Medulla oblongata (tissue), 1 donor: ENCODE measurements around the gene VAT1L.

ENCODE experiments used
- DNase-seq: peaks from one replicate; pipeline ENCODE4 v3.0.0-alpha.2; 2015; ENCODE audit errors: extremely low spot score

VAT1L gene

DNA sequence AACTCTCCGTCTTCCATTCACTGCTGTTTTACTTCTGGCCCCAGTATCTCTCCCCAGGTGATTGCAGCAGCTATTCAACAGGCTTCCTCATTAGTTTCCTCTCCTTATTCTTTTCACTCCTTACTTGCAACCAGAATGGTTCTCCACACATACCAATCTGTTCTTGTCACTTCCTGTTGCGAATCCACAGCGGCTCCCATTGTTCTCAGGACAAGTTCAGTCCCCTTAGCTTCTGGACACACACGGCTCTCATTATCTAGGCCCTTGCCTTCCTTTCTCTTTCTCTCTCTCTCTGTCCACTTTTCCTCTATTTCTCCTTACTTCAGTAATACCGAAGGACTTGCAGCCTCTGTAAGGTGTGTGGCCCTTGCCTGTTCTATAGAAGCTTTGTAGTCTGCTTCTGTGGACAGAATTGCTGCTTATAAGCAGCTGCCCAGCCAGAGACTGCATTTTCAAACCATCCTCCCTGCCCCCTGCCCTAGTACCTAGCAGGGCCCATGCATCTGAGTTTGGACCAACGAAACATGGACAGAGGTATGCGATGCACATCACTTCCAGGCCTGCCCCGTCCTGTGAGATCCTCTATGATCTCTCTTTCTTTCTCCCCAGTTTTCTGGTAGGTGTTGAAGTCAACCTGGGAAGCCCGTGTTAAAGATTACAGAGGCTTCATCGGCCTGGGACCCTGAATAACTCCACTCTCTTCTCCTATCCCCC is 45.7 kb downstream of the VAT1L start:
- peak; percentile 60 for DNase-seq

DNA sequence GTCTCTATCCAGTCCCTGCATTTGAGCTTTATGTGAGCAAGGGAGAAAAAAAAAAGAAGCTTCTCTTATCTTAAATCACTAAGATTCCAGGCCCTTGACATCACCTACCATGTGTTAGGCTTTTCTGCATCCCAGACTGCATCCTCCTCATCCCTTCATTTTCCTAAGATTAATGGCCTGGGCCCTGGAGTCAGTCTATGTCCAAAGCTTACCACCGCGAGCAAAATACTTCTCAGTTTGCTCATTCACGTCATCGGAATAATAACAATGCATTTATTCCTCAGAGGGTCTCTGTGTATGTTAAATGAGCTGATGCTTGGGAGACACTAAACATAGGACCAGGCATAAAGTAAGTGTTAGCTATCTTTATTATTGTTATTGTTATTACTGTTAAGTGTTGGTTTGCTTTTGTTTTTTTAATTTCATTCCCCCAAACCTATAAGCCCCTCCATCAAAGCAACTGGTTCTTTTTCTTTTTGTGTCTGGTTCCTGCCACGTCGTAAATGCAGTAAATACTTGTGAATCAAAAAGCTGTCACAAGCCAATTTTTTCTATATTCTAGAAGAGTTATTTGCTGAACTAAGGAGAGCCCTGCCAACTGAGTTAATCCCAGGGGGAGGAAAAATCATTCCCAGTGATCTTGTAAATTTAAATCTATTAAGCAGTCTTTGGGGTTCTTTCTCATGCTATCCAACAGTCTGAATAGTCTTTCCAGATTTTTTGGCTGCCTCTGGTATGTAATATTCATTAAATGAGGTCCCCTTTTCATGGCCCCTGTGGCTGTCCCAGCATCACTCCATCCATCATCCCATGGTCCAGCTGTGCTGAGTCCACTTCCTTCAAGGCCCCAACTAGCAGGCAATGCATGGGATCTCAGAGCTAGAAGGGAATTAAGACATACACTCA is 46.5 kb downstream of the VAT1L start:
- no peak for DNase-seq

DNA sequence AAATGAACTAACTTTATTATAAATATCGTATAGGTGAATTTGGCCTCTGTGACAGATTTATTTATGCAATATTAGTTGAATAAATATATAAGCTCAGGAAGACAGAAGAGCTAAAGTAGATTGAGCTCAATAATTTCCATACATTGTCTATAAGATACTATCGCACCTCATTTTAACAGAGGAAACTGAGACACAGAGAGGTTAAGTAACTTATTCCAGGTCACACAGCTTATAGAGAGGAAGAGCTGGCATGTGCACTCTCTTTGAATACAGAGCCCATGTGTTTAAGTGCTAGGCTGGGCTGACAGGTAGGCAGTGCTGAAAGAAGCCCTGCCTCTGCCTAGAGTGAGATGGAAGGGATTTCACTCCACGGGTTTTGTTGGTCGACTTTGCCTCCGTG is 48.4 kb downstream of the VAT1L start:
- no peak for DNase-seq

GRCh38 chr16:77838597-77839255 is 50.4 kb downstream of the VAT1L start:
- DNase-seq = no peak

DNA sequence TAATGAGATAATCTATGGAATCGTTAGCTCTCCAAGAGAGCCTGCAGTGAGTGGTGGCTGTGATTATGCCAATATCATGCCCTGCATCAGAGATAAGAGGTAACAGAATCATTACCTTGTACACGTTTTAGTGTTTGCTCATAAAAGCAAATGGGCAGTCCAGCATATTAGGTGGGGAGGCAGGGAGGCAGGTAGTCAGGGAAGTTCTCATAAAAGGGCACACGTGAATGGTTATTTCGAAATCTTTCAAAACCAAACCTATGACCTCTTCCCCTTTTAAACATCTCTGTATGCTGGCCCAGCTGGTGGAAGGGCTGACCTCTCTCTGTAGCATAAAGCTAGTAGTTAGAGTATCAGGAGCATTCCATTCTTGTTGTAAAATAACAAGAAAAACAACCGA is 51.7 kb downstream of the VAT1L start:
- DNase-seq = no peak

GRCh38 chr16:77840673-77841501 is 52.5 kb downstream of the VAT1L start:
- DNase-seq = no peak

- DNase-seq = no peak
These were observed 53.1 kb downstream of the VAT1L start for GRCh38 chr16:77841502-77841763.

GRCh38 chr16:77842468-77842867 is 54.1 kb downstream of the VAT1L start:
- DNase-seq = no peak

DNA sequence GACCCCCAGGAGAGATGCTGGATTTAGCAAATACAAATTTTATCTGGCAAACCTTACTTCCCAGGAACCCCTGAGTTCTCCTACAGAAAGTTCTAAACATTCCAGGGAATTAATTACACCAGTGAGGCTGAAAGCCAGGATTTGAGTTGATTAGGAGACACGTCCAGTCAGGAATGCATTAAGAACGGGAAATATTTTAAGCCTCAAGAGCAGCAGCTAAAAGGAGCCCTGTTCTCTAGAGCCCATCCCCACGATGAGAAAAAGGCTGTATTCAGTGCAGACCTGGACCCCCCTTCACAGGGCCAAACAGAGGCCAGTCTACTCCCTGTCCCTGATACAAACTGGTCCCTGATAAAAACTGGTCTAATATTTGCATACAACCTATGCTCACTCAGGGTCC is 55.0 kb downstream of the VAT1L start:
- no peak for DNase-seq

DNA sequence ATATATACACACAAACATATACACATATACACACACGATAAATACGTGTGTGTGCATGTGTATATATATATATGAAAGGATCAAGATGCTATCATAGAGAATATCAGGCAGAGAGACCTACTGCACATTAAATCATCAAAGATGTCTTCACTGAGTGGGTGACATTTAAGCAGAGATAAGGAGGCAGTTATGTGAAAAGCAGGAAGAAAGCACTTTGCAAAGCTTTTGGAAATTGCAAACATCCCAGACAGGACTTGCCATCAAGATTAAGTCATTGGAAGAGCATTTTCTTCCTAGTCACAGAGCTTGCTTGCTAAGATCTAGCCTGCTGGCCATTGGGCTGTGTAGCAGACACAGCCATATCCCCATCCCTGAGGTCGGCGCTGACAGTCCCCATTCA is 56.4 kb downstream of the VAT1L start:
- DNase-seq = no peak

DNA sequence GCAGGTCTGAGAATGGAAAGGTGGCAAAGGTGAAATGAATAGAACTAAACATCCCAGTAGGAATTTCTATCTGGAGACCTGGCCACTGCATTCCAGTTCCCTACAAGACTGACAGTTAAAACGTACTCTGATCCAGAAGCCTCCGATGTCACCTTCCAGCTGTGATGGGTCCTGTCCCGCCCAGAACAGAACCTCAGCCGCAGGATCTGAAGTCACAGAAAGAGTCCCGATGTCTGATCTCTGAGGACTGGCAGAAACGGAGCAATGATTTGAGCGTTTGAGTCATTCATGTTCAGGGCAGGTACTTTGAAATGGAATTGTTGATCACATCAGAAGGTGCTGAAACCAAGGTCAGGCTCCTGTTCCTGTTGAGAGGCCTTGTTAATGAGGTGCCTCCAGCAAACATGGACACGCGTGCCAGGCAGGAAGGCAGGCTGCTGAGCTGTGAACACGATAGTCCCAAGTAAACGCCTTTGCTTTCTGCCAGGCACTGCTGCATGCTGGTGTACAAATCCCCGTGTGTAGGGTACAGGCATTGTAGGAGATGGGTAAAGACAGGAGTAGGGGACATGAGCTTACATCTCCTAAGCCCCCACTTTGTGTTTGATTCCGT is 61.4 kb downstream of the VAT1L start:
- no peak for DNase-seq

- no peak for DNase-seq
These were observed 62.4 kb downstream of the VAT1L start for GRCh38 chr16:77850636-77851333.

DNA sequence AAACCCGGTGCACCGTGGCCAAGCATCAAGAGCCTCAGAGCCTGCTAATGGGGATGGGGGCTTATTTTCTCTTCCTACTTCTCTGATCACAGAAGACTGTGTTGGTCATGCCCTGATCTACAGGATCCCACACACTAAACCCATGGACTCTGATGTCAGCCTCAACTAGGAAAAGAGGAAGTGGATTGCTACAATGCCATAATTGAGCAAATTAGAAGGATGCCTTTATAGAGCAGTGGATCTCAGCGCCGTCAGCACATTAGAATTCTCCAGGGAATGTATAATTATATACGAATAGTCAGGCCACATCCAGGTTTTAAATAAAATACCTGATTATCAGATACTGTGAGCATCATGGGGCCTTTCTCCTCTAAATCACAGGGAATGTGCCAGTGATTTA is 64.8 kb downstream of the VAT1L start:
- DNase-seq = no peak

DNA sequence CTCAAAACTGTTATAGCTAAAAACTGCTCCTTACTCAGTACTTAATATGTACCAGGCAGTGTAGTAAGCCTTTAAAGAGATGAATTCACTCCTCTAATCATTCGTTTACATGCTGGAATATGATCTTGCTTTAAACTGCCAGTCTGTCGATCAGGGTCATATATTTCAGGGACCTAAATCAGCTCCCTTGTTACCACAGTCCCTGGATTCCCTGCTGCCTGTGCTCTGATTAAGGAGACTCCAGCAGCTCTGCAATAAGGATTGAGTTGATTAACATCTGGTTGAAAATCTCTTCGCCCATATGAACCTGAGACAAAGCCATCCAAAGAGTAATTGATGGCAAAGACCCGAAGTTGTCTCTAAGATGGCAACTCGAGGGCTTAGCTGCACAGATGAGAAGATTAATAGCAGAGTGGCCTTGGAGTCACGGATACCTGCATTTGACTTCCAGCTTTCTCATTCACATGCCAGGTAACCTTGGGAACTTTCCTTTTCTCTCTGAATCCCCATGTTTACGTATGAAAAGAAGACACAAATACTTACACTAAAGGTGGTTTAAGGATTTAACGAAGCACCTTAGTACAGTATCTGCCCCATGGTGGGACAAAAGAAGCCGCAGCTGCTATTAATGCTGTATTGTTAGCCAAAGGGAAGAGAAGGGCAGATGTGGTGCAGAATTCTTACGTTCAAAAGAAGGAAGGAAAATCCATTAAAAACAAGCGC is 68.2 kb downstream of the VAT1L start:
- no peak for DNase-seq

DNA sequence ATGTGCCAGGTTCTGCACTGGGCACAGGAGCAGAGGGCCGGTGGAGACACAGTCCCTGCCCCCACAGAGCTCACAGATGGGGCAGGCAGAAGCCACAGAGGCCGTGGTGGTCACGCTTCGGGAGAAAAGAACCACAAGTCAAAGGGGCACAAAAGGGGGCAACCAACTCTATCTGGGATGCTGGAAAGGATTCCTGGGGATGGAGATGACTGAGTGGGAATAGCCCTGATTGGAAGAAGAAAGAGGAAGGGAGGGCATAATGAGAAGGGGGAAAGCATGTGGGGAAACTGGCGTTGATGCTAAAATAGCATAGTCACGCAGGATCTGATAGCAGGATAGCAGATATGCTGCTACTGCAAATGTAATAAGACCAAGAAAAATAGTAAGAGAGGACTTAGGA is 69.7 kb downstream of the VAT1L start:
- DNase-seq = no peak

DNA sequence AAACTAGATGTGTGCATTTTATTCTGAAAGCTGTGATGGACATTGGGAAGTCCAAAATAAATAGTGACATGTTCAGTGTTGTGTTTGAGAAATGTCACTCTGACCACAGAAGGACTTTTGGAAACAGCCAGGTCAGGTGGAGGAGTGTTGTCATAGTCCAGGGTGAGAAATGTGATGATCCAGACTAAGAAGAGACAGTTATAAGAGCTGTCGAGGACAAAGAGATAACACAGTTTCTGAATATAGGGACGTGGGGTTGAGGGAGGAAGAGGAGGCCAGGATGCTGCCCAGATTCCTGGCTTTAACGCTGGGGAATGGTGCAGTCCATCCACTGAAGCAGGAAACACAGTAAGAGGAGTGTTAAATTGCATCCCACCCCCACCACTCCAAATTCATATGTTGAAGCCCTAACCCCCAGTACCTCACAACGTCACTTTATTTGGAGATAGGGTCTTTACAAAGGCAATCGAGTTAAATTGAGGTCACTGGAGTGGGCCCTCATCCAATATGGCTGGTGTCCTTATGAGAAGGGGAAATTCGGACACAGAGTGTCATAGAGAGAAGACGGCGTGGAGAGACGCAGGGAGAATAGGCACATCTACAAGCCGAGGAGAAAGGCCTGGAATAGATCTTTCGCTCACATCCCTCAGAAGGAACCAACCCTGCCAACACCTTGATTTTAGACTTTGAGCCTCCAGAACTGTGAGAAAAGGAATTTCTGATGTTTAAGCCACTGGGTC is 71.3 kb downstream of the VAT1L start:
- no peak for DNase-seq

- no peak for DNase-seq
These were observed 72.6 kb downstream of the VAT1L start for GRCh38 chr16:77860953-77861352.

DNA sequence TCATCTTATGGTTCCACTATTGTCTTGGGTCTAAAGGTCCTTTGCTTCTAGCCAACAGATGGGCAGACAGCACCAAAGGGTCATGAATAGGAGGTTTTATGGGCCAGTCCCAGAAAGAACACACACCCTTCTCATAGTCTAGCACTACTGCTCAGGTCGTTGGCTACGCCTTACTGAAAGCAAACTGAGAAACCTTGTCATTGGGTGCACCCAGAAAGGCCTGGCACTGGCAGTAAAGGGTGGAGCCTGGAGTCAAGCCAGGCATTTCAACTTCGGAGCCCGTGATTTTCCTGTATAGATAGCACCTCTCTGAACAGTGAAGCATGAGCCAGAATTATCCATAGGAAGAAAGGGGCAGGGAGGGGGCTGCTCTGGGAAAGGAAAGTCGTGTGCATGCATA is 74.9 kb downstream of the VAT1L start:
- no peak for DNase-seq

GRCh38 chr16:77866752-77867151 is 78.4 kb downstream of the VAT1L start:
- no peak for DNase-seq

DNA sequence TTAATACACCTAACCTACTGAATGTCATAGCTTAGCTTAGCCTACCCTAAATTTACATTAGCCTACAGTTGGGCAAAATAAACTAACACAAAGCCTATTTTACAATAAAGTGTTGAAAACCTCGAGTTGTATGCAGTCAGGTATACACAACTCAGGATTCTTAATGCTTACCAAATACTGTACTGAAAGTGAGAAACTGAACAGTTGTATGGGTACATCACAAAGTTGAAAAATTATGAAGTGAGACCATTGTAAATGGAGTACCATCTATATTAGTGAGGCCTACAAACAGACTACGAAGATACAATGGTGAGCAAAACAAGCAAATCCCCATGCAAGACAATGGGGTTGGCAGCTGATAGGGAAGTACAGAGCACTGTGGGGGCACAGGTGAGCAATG is 79.7 kb downstream of the VAT1L start:
- DNase-seq = no peak
